ENCODE results near the gene PPP1R3C.

PPP1R3C gene

DNA sequence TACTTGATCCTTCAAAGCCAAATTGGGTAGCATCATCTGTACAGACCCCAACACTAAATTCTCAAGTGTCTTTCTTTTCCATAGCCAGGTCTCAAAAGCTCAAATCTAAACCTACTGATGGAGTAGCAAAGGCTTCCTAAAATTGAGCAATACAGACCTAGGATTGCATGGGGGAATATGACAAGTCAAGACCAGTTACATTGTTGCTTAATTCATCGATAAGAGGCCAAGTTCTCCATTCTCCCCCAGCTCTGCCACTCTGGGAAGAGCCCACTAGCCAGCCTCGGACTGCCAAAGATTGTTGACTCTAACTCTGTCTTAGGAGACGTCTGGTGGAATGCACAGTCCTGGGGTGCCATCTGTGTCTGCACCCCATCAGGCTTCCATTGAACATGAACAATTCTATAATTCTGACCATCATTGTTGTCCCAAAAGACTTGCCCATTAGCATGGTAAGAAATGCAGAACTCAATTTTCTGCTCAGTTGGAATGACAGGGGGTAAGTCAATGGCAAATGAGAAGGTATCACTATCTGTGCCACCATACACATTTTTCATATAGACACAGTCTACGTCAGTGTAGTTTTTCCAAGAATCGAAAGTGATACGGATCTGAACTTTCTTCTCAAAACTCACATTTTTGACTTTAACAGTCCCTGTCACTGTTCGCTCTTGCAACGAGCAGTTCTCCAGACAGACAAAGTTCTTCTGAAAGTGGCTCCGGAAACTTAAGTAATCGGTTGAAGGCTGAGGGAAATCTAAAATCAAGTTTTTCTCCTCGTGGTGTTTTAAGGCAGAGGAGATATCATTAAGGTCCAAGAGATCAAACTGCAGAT lies 2.9 kb downstream of the PPP1R3C start:
- no peak for DNase-seq

DNA sequence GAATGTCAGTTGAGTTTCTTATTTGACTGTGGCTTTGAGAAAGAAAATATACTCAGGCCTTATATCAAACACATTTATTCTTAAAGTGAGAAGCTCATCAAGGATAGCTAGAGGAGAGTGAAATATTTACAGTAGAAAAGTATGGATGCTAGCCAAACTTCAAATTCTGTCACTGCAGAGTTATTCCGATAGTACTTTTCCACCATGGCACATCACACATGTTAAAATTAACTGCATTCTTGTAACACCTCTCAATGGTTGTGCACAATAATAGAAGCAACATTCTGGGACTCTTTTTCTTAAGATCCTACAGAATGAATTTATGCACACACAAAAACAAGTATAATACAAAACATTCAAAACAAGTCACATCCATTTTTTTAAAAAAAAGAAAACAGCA lies 4.5 kb downstream of the PPP1R3C start:
- DNase-seq = no peak

DNA sequence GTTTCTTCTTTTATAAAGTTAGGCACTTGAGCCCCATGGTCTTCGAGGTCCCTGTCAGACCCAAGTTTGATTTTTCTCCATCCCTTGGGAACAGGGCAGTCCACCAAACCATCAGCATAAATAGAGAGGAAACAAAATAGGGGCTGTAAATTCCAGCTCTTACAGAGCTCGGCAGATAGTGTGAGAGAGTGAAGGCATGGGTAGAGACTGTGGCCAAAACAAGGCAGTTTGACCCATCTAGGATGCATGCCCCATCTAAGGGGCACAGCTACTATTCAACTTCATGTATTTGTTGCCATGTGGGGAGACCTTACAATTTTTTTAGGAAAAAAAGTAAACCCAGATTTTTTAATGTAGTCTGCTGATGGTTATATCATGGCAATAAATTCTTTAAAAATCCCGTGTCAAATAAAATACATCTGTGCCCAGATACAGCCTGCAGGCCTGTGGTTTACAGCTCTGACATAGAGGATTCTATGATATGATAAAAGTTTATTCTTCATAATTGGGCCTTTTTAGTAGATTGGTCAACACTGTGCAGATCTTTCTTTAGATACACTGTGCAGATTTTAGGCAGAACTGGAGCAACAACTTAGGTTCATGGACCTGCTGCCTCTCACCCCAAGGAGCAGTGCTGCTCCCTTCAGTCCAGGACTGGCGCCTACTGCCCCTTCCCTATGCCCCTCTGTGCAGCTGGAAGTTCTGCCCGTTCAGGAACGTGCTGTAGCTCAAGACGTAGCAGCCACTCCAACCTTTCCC lies 5.3 kb downstream of the PPP1R3C start:
- no peak for DNase-seq

DNA sequence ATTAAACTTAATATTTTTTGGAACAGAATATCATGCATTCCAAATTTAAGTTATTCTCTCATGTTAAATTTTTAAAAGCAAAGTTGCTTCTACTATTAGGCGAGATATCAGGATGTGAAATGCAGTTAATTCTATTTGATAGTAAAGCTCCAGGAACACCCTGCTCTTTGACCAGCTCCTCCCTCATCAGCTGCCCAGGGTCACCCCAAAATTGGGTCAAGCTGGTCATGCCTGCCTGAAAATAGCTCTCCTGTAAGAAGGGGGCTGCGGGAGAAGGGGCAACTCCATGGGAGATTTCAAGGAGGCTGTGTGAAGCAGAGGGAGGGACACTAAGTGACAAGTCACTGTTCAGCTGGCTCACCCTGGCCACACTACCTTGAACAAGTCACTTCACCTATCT lies 5.9 kb downstream of the PPP1R3C start:
- DNase-seq = no peak

DNA sequence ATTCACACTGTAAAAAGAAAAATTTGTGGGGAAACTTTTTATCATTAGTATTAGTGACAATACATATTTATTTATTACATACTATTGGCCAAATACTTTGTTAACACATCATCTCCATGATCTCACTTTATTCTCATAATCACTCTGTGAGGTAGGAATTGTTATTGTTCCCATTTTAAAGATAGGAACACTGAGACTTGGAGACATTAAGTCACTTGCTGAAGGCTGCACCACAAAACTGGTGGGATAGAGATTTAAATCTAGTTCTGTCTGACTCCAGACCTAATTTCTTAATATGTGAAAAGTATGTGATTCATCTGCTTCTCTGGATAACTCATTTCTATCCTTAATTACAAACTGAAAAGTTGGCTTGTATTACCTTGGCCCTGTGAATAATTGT lies 8.2 kb downstream of the PPP1R3C start:
- no peak for DNase-seq

DNA sequence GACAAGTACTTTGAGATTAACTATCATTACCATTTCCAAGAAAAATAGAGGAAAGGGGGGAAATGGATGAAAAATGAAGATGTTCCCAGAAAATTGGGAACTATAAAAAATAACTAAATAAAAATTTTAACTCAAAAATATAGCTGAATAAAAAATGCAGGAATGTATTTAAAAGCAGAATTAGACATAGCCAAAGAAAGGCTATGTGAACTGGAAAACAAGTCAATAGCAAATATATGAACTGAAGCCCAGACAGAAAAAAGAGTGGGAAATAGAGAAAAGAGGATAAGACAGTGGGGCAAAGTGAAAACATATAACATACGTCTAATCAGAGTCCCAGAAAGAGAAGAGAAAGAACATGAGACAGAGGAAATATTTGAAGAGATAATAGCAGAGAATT lies 10.3 kb downstream of the PPP1R3C start:
- no peak for DNase-seq

DNA sequence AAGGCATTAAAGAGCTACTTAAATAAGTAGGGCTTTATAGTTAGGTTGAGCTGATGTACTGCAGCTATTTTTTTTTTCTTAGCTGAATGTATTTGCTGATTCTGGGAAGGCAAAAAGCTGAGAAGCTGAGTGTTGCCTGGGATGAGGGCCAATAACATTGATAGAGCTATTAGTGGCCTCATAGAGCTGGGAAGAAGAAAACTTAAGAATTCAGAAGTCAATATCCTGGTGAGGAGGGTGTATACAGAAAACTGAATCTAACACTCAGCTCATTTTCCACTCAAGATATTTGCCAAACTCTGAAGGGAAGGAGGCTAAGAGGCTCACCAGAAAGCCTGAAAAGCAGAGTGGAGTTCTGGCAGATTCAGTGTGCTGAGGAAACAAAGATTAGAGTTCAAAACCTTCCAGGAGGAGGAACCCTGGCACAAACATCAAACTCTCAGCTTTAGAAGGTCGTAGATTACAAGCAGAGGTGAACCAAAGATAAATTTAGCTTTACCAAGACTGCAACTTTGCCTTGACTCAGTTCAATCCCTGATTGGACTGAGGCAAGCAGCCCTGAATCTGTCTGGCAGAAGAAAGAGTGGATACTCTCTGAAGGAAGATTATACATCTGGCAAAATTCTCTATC lies 11.3 kb downstream of the PPP1R3C start:
- no peak for DNase-seq

DNA sequence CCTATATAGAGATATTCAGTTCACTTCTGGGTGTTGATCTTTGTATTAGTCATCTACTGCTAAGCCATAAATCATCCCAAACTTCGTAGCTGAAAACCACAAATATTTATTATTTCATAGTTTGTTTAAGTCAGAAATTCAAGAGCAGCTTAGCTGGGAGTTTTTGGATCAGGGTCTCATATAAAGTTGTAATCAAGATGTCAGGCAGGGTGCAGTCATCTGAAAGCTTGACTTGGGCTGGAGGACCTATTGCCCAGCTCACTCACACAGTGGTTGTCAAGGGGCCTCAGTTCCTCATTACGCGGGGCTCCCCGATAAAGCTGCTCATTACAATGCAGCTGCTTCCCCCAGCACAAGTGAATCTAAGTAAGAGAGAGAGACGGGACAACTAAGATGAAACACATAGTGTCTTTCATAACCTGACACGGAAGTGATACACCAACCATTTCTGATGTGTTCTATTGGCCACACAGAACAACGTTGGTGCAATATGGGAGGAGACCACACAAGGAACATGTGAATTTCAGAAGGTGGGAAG lies 15.7 kb downstream of the PPP1R3C start:
- DNase-seq = no peak

DNA sequence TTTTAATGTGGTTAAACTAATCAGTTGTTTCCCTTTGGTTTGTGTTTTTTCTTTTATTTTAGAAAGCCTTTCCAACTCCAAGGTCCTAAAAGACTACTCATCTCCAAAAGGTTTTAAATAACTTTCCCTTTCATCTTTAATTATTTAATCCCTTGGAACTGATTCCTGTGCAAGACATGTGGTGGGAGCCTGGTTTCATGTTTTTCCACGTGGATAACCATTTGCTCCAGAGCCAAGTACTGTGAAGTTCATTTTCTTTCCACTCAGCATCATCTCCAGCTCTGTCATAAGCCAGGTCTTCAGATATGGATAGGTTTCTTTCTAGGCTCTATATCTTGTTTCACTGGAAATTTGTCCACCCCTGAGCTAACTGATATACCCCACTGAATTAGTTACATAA lies 16.7 kb downstream of the PPP1R3C start:
- no peak for DNase-seq

DNA sequence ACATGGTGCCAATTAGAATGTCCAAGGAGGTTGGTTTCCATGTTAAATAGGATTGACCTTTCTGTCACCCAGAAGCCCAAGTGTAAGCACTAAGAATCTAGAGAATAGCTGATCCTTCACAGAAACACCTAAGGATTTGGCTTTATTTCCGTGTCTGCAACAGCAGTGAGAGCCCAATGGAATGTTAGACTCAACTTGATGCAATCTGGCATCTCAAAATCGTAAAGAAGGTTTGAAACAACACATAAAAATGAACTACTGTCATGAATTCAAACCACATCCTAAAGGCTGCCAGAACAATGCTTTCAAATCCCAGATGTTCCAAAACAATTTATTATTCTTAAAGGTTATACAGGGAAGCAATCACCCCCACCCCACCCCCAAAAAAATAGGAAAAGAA lies 18.6 kb downstream of the PPP1R3C start:
- DNase-seq = no peak

DNA sequence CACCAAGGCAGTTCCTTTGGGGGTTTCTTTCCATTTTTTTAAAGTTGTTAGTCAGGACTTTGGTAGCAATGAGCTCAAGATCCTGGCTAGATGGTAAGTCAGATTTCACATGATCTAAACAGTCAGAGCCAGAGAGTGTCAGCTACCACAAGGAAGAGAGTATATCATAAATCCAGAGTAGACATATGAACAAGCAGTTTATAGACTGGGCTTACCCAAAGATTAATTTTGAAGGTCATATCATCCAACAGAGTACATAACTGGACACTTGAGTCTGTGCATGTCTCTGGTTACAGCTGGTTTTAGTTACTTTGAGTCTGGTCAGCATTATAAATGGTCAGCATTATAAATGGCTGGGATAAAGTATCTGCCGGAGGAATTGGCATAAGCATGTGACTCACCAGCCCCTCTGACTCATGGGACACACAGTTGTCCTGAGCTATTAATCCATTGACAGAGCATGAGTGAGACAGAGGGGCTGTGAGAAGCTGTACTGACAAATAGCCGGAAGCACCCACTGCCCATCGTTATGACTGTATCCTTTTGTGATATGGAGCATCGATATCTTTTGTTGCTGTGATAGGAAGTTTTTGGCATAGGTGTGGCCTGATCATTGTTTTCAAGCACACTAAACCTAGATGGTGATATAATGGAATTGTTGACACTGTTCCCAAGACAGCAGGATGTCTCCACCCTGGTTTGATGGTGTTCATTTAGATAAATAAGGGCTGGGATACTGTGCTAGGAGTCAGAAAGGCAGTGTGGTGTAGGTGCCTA lies 19.3 kb downstream of the PPP1R3C start:
- DNase-seq = no peak

DNA sequence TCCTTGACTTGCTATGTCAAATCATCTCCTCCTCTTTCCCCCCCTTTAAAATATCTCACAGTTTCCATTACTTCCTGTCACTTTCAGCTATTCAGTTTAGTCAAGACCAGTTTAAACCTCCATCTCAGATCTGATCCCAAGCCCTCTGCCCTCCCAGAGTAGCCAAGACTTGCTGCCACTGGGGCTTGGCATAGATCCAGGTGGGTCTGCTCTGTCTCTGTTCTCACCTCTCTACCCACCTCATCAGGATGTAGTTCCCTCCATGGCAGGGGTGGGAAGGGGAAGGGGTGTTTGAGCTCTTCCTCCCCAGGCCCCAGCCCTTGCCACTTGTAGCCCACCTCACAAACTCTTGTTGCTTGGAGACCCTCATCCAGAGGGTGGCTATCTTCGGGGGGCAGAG lies 22.0 kb downstream of the PPP1R3C start:
- DNase-seq = no peak

DNA sequence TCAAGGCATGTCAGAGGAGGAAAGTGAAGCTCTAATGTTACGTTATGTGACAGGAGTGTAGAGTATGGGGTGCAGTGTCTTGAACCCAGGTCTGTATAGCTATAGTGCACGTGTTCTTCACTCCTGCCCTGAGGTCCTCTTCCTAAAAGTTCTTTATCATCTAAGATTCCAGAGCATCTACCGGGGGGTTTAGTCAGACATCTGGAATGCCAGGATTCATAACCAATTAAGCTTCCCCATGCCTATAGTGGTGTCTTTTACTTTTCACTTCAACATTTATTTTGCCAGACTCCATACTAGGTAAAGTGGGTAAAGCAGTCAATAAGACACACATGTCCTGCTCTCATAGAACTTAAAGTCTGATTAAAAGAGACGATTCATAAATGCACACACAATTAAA lies 22.4 kb downstream of the PPP1R3C start:
- no peak for DNase-seq

DNA sequence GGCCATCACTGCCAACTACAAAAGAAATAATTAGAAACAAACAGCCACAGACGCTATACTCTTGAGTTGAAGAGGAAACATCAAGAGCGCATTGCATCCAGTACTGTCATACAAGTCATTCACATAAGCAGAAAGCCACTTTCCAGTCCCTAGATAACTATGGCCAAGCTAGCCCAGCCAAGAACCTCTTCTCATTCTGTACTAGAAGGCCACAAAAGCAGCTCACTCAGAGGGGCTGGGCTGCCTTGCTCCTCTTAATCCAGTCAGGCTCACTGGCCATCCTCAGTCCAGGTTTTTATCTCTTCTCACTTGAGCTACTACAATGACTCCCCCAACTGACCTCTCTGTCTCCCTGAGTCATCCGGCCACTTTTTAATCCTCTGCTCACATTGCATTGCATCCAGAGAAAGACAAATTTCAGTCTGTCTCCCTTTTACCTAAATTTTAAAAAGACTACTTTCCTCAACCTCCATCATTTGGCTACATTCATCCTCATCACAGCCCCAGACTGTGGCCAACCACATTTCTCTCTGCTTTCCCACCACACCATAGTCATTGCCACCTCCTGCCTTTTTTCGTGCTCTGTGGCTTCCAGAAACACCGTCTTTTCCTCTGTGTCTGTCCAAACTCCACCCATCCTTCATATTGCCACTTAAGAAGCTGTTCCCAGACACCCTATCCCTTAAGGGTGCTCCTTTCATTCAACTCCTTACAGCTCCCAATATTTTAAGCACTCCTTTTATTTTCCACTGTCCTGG lies 25.0 kb downstream of the PPP1R3C start:
- DNase-seq = no peak

DNA sequence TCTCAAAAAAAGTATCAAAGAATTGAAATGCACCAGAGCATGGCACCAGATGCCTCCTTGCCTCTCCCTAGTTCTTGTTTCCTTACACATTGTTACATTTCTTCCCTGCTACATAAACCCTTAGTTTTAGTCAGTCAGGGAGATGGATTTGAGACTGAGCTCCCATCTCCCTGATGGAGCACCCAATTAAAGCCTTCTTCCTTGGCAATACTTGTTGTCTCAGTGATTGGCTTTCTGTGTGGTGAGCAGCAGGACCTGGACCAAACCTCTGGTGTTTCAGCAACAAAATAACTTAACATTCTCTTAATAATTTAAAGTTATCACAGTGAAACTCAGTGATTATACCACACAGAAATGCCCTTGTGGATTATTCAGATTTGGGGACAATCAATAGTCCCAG lies 26.9 kb downstream of the PPP1R3C start:
- no peak for DNase-seq

DNA sequence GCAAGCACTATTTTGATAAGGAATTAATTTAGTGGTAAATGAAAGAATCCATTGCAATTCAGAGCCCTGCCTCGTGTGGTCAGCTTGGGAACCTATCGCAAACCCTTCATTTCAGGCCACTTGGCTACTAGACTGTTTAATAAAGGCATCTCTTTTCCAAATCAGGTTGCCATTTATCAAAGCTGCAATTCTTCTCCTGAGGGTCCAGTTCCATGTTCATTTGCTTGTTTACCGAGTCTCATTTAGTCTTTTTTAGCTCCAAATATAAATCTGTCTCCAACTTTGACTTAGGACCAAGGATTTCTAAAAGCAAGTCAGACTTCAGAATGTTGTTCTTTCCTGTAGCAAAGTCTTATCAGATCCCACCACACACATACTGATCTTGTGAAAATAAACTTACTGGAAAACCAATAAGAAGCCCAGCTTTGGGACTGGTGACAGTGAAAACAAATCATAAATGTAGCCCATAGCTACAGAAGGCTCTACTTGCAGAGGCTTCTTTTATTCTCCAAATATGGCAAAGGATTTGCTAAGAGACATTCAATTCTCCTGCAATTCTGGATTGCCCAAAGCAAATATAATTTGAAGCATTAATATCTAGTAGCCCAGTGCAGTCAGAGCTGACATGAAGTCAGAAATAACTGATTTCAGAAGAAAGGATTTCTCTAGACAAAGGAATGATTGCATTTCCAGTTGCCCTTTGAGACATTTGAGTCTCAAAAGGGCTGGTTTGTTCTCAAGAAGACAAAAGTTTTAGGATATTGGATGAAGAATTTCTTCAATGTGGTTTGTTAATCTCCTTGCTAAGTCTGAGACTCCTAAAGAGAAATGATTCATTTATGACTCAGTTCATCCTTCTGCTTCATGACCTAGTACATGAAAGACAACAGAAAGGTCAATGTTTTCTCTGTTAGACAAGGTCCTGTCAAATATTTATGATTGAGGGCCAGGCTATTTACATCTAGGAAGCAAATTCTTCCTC lies 28.0 kb downstream of the PPP1R3C start:
- no peak for DNase-seq

DNA sequence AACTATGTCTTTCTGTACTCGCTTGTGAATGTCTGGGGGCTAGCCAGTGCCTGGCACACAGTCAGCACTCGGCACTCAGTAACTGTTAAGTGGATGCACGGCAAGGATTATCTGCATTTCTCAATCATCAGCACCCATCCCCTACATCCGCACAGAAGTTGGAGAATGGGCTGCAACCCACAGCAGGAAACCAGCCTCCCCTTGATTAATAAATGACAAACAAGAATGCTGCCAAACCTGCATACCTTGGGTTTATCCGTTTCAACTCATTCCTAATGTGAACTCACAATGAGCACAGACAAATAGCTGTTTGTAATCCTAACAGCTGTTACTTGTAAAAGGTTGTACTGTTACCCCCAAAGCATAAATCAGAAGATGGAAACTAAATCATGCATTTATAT lies 28.9 kb downstream of the PPP1R3C start:
- no peak for DNase-seq

DNA sequence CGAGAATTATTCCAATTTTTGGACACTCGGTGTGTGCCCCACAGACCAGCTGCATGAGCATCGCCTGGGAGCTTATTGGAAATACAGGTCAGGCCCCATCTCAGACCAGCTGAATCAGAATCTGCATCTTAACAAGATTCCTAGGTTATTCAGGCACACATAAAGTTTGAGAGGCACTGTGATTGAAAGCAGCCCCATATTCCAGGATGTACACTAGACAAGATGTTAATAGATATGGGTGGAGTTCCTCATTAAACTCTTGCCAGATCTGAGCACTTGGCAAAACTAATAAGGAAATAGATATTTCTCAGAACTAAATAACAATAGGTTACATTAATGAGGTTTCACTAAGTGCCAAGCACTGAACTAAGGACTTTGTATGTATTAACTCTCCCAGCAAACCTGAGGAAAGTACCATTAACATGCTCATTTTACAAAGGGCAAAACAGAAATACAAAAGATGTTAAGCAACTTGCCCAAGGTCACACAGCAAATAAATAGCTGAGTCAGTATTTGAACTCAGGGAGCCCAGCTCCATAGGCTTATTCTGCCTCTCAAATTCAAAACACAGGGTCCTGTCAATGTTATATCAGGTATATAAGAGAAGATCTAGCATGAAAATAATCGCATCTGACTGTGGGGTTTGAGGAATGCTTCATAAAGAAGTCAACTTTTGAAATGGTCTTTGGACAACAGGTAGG lies 29.9 kb downstream of the PPP1R3C start:
- no peak for DNase-seq

DNA sequence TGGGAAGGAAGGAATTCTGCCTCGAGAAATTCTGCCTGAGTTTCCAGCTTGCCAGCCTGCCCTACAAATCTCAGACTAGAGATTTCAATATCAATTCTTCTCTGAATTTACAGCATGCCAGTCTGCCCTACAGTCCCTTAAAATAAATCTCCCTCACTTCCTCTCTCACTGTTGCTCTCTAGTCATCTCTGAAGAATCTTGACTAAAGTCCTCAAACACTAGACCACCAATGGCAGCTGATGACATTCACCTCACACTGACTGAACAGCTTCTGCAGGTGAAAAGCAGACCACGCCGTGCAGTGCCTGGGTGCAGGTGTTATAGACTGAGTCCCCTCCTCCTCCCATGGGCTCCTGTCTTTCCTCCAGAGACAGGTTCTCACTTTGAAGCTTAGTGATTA lies 30.4 kb downstream of the PPP1R3C start:
- DNase-seq = no peak

DNA sequence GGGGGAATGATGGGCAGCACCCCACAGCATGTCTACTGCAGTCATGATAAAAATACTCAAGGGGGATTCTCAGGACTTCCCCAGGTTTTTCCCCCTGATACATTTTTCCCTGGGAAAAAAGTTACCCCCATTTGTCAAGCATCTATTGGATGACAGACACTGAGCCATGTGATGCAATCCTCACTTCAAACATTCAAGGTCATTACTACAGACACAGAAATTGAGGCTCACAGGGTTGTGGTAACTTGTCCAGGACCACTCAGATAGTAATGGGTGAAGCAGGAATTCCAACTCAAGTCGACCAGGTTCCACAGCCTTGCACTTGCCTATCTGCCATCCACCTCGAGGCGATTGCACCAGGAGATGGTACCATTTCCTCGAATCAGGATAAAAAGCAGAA lies 31.7 kb downstream of the PPP1R3C start:
- DNase-seq = no peak

Data from RPMI8226 (cell line).